B cell (primary cell): Measurements from ENCODE around the gene CALY.

Experiments
- CTCF ChIP-seq: fragments of 200-600 bp; IDR thresholded peaks from one replicate; pipeline ENCODE4 v1.8.0; 2022; ENCODE audit warnings: antibody characterized with exemption, mild to moderate bottlenecking
- EZH2 ChIP-seq: IDR thresholded peaks from 2 replicates; pipeline ENCODE4 v1.6.1; 2012; ENCODE audit warnings: borderline replicate concordance, low read depth, mild to moderate bottlenecking, moderate library complexity, low read length; ENCODE audit not compliant: insufficient read depth, poor library complexity, severe bottlenecking

DNA sequence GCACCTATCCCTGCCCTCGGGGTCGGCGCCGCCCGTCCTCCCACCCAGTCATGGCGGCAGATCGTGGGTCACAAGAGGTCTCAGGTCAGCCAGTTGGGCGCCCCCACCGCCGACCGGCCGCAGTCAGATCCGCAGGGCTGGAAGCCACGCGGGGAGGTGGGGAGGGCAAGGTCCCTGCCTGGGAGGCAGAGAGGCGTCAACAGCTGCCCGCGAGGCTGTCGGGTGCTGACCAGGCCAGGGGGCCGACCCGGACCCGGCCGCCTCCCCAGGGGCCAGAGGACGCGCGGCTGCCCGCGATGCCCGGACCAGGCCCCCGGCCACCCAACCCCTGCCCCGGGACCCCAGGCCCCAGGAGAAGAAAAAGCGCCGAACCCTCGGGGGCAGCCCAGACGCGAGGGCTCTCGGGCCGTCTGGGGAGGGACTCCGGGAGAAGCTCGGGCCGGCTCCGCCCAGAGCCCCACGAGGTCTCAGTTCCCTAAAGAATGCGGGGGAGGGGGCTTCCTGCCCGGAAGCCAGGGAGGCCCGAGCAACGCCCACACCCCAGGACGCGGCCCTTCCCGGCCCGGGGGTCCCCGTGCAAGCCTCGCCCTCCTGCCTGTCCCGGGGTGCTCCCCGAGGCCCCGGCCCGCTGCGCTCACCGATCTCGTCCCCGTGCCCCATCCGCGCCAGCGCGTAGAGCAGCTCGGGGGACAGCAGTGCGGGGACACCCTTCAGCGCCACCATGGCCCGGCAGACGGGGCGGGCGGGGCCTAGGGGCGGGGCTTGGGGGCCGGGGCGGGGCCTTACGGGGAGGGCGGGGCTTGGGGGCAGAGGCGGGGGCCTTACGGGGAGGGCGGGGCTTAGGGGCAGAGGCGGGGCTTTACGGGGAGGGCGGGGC, 20.8 kb upstream of the CALY start, which contains the start of gene FUOM:
- no peak for TF ChIP-seq CTCF
- no peak for TF ChIP-seq EZH2
